ENCODE data around the gene DPM1.

Gene DPM1

GRCh38 chr20:50957798-50958614 lies at the start of gene DPM1:
DPM1 (minus strand) TSS chr20:50958532; CDS start chr20:50958523, 9 bp downstream.
- peak; percentile 85 to 92 for DNase-seq

- DNase-seq, result no peak
These were observed 46.9 kb upstream of the DPM1 start for GRCh38 chr20:51005214-51005613.

GRCh38 chr20:51004781-51005180 lies 46.4 kb upstream of the DPM1 start:
- DNase-seq, result no peak

GRCh38 chr20:51004305-51004727 lies 46.0 kb upstream of the DPM1 start:
- no peak for DNase-seq

- DNase-seq, result no peak
These were observed 45.4 kb upstream of the DPM1 start for GRCh38 chr20:51003753-51004152.

- DNase-seq, result no peak
These were observed 44.3 kb upstream of the DPM1 start for GRCh38 chr20:51002633-51003032.

- DNase-seq, result no peak
These were observed 43.3 kb upstream of the DPM1 start for GRCh38 chr20:51001430-51002265.

- DNase-seq, result no peak
These were observed 41.0 kb upstream of the DPM1 start for GRCh38 chr20:50999355-50999754.

GRCh38 chr20:50996901-50997865 lies 38.9 kb upstream of the DPM1 start:
- DNase-seq, result no peak

- DNase-seq, result no peak
These were observed 37.2 kb upstream of the DPM1 start for GRCh38 chr20:50995506-50995905.

GRCh38 chr20:50993876-50994275 lies 35.5 kb upstream of the DPM1 start:
- no peak for DNase-seq

- DNase-seq, result peak; percentile 25 to 55
These were observed 34.6 kb upstream of the DPM1 start for GRCh38 chr20:50992733-50993457.

GRCh38 chr20:50992336-50992732 lies 34.0 kb upstream of the DPM1 start:
- no peak for DNase-seq

GRCh38 chr20:50991076-50991475 lies 32.7 kb upstream of the DPM1 start:
- DNase-seq, result no peak

GRCh38 chr20:50987493-50988210 lies 29.3 kb upstream of the DPM1 start:
- peak; percentile 64 to 82 for DNase-seq

- no peak for DNase-seq
These were observed 25.0 kb upstream of the DPM1 start for GRCh38 chr20:50983321-50983720.

- no peak for DNase-seq
These were observed 24.0 kb upstream of the DPM1 start for GRCh38 chr20:50982363-50982762.

GRCh38 chr20:50981714-50982048 lies 23.3 kb upstream of the DPM1 start:
- no peak for DNase-seq

- DNase-seq, result peak; percentile 51 to 65
These were observed 22.8 kb upstream of the DPM1 start for GRCh38 chr20:50980851-50981713.

GRCh38 chr20:50980071-50980681 lies 21.8 kb upstream of the DPM1 start:
- no peak for DNase-seq
